ENCODE data around the gene MAL. TPM values are rescaled to one million over a fixed set of nuclear protein-coding genes. Genes with fewer than 3 reads are reported as not detected.
A peak's percentile ranks its signal among the peaks of the same experiment; 100 is the strongest.

The MAL gene
- total RNA-seq, 1 donor from 2014 or later, result not detected

- TF ChIP-seq, protein P1, sequence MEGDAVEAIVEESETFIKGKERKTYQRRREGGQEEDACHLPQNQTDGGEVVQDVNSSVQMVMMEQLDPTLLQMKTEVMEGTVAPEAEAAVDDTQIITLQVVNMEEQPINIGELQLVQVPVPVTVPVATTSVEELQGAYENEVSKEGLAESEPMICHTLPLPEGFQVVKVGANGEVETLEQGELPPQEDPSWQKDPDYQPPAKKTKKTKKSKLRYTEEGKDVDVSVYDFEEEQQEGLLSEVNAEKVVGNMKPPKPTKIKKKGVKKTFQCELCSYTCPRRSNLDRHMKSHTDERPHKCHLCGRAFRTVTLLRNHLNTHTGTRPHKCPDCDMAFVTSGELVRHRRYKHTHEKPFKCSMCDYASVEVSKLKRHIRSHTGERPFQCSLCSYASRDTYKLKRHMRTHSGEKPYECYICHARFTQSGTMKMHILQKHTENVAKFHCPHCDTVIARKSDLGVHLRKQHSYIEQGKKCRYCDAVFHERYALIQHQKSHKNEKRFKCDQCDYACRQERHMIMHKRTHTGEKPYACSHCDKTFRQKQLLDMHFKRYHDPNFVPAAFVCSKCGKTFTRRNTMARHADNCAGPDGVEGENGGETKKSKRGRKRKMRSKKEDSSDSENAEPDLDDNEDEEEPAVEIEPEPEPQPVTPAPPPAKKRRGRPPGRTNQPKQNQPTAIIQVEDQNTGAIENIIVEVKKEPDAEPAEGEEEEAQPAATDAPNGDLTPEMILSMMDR (IDR thresholded peaks at IDR 0.05), result no peak
- intact Hi-C loops (cut with DNase I), result no loop called here
- DNase-seq (ENCODE audit: low spot score in 2 of 2), result no peak
- H3K4me1 ChIP-seq, result no peaks in the 10 kb centered on the region
- no peaks in the 10 kb centered on the region for H3K36me3 ChIP-seq
- no peak overlapping the region for H3K4me3 ChIP-seq
- H3K27me3 ChIP-seq, result no peaks in the 10 kb centered on the region
- H3K27ac ChIP-seq, result no peak overlapping the region
- H3K9me3 ChIP-seq, result no peaks in the 10 kb centered on the region
Measured at GRCh38 chr2:95020275-95021022, 5.1 kb upstream of the MAL start.

GRCh38 chr2:95021023-95021416, 4.5 kb upstream of the MAL start:
- H3K27ac ChIP-seq, result no peak overlapping the region
- H3K36me3 ChIP-seq, result no peaks in the 10 kb centered on the region
- no peak for DNase-seq (ENCODE audit: low spot score in 2 of 2)
- no peaks in the 10 kb centered on the region for H3K27me3 ChIP-seq
- intact Hi-C loops (cut with DNase I), result no loop called here
- no peaks in the 10 kb centered on the region for H3K9me3 ChIP-seq
- no peaks in the 10 kb centered on the region for H3K4me1 ChIP-seq
- TF ChIP-seq, protein P1 (IDR thresholded peaks at IDR 0.05), result no peak
- no peak overlapping the region for H3K4me3 ChIP-seq

DNA sequence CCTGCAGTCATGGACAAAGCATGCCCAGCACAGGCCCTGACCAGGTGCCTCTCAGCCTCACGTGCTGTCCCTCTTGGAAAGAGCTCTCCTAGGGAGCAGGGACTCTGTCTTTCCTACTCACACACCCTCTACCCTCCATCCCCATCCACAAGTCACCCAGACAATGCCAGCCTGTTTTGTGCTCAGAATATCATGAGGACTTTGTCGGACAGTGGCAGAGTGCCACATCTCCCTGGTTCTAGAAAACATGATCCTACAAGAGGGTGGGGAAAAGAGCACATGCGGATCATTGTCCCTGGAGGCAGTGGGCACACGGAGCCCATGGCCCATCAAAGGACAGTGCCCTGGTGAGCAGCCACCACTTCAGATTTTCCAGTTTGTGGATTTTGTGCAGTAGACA, 3.7 kb upstream of the MAL start:
- TF ChIP-seq, protein P1 (IDR thresholded peaks at IDR 0.05), result no peak
- no peaks in the 10 kb centered on the region for H3K36me3 ChIP-seq
- H3K4me3 ChIP-seq, result no peak overlapping the region
- no peaks in the 10 kb centered on the region for H3K27me3 ChIP-seq
- intact Hi-C loops (cut with DNase I), result no loop called here
- no peaks in the 10 kb centered on the region for H3K4me1 ChIP-seq
- H3K9me3 ChIP-seq, result no peaks in the 10 kb centered on the region
- no peak overlapping the region for H3K27ac ChIP-seq
- DNase-seq (ENCODE audit: low spot score in 2 of 2), result no peak

DNA sequence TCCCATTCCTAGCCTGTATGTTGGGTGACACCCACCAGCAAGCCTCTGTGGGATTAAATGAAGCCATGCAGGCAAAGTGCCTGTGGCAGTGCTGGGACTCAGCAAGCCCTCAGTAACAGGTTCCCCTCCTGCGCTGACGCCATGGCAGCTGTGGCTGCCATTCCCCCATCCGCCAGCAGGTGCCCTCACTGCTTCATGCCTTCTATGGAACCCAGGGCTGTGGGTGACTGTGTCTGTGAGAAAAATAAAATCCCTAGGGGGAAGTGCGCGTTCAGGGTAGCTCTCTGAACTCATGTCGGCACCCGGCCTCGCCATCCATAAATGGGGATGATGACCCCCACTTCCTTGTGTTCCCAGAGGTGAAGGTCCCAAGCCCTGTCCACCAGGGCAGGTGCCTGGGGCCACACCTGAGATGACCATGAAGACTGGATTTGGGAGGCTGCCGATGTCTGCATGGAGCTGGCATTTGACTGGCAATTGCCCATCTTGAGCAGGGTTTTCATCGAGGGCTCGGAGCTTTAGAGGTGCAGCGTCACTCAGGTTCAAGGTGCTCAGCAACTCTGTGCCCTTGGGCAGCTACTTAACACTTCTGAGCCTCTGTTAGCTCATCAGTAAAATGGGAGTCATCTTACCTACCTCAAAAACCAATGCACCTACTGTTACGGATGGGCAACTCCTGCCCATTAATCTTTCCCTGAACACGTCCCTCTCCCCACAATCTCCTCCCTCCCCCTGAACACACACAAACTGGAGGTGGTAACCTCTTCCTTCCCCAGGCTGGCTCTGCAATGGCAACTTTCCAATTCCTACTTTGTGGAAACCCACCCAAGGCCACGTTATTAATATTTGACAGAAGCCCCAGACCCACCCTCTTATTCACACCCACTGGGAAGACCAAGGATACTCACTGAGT, 2.9 kb upstream of the MAL start:
- H3K4me3 ChIP-seq, result no peak overlapping the region
- no peaks in the 10 kb centered on the region for H3K27me3 ChIP-seq
- DNase-seq (ENCODE audit: low spot score in 2 of 2), result no peak
- H3K27ac ChIP-seq, result no peak overlapping the region
- no peaks in the 10 kb centered on the region for H3K9me3 ChIP-seq
- TF ChIP-seq, protein P1 (IDR thresholded peaks at IDR 0.05), result peak in 2 of 3 experiments; percentile 44 to 61
- H3K4me1 ChIP-seq, result no peaks in the 10 kb centered on the region
- intact Hi-C loops (cut with DNase I), result no loop called here
- H3K36me3 ChIP-seq, result no peaks in the 10 kb centered on the region

GRCh38 chr2:95023222-95023597, 2.3 kb upstream of the MAL start:
- intact Hi-C loops (cut with DNase I), result no loop called here
- TF ChIP-seq, protein P1 (IDR thresholded peaks at IDR 0.05), result no peak
- no peaks in the 10 kb centered on the region for H3K4me1 ChIP-seq
- no peak overlapping the region for H3K4me3 ChIP-seq
- no peak overlapping the region for H3K27ac ChIP-seq
- no peaks in the 10 kb centered on the region for H3K9me3 ChIP-seq
- no peak for DNase-seq (ENCODE audit: low spot score in 2 of 2)
- H3K27me3 ChIP-seq, result no peaks in the 10 kb centered on the region
- H3K36me3 ChIP-seq, result no peaks in the 10 kb centered on the region
